Astrocyte of the cerebellum (primary cell): Measurements from ENCODE around the gene GAST.

Source experiments
- DNase-seq: peaks from one replicate; pipeline ENCODE4 v3.0.0-alpha.2; 2011; ENCODE audit warnings: low read depth
- H3K4me3 ChIP-seq: 2 replicates; pipeline ENCODE4 v1.5.1; 2011; ENCODE audit warnings: mild to moderate bottlenecking, low read depth, low read length, moderate library complexity
- in situ Hi-C: cut with HindIII; loops from 2 replicates; pipeline ENCODE4 v1.10.0; 2017; ENCODE audit warnings: low sequenced_read_pairs
- TF ChIP-seq, protein P1 (sequence below): IDR thresholded peaks from 2 replicates; pipeline ENCODE4 v1.5.1; 2012; ENCODE audit warnings: low read length, low read depth, moderate library complexity, mild to moderate bottlenecking; ENCODE audit errors: missing control alignments

GAST gene

GRCh38 chr17:41710472-41711090 lies 1.6 kb upstream of the GAST start:
- no peak overlapping the region for H3K4me3 ChIP-seq
- TF ChIP-seq, protein P1, sequence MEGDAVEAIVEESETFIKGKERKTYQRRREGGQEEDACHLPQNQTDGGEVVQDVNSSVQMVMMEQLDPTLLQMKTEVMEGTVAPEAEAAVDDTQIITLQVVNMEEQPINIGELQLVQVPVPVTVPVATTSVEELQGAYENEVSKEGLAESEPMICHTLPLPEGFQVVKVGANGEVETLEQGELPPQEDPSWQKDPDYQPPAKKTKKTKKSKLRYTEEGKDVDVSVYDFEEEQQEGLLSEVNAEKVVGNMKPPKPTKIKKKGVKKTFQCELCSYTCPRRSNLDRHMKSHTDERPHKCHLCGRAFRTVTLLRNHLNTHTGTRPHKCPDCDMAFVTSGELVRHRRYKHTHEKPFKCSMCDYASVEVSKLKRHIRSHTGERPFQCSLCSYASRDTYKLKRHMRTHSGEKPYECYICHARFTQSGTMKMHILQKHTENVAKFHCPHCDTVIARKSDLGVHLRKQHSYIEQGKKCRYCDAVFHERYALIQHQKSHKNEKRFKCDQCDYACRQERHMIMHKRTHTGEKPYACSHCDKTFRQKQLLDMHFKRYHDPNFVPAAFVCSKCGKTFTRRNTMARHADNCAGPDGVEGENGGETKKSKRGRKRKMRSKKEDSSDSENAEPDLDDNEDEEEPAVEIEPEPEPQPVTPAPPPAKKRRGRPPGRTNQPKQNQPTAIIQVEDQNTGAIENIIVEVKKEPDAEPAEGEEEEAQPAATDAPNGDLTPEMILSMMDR: no peak
- peak; percentile 37 for DNase-seq
- in situ Hi-C loops: no loop called here

DNA sequence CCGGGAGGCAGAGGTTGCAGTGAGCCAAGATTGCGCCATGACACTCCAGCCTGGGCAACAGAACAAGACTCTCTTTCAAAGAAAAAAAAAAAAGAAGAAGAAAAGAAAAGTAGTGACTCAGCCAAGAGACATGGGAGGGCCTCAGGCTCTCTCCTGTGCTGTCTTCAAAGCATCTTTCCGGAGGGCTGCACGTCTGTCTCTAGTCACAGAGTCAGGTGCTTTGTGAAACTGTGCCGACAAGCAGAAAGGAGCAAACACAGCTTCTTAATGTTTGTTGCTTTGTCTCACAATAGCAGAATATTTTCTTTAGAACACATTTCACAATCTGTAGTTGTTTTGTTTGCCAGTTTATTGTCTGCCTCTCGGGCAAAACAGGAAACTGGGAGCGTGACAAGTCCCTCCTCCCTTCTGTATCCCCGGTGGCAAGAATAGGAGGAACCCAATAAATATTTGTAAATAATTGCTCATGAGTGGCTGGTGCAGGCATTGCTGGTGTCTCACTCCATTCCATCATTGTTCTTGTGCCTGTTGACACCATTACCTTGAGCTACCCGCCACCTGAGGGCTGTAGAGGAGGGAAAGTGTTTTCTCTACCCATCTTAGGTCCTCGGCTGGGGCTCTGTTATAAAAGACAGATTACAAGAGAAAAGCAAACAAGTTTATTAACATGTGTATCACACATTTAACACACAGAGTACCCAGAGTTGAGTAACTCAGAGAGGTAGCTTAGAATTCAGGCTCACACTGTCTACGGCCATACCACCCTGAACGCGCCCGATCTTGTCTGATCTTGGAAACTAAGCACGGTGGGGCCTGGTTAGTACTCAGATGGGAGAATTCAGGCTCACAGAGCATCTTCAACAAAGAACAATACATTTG lies 5.5 kb downstream of the GAST start:
- in situ Hi-C loops: no loop called here
- DNase-seq: no peak
- H3K4me3 ChIP-seq: no peak overlapping the region
- TF ChIP-seq, protein P1: no peak

- in situ Hi-C loops: no loop called here
- no peak for DNase-seq
- TF ChIP-seq, protein P1: no peak
- H3K4me3 ChIP-seq: no peak overlapping the region
Observed at GRCh38 chr17:41718287-41718645, 6.1 kb downstream of the GAST start.

DNA sequence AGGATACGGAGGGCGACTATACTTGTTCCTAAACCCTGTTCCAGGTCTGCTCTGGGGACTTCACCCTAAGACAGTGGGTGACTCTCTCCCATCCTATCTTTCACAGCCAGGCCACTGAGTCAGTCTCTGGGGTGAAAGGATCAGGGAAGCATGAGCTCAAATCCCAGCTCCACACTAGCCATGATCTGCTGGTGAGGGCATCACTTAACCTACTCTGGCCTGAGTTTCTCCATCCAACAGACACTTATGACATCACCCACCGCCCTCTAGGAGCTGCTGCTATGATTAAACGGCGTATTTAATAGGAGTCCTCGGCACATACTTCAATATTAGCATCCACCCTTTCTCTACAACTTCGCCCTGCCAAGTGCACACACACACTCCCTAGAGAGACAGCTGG lies 10.1 kb downstream of the GAST start:
- in situ Hi-C loops: loop anchor here (10.0 kb wide), 1 partner anchor 83 kb away; no protein-coding TSS in a partner anchor
- no peak for DNase-seq
- TF ChIP-seq, protein P1: no peak
- no peak overlapping the region for H3K4me3 ChIP-seq

DNA sequence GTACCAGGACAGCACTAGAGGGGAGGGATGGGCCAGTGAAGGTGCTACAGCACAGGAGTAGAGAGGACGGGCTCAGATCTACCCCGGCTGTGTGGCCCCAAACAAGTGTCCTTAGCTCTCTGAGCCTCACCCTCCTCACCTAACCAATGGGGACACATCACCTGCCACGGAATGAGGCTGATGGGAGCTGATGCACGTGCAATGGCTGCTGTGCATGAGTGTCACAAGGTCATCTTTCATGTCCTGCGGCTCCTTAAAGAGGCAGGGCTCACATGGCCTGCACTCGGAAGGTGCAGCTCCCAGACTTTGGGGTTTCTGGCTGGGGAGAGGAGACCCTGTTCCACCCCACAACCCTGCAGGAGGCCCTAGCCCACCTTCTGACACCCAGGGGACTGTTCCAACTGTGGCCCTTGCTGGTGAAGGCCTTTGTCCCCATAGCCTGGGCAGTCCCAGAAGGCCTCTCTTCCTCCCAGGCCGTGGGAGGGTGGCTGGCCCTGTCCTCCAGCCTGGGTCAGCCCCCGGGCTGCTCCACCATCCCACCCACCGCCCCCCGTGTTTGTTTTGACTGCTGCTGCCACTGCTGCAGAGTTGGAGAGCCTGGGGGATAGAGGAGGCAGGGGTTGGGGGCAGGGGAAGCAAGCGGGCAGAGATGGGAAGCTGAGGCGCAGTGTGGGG lies 11.8 kb downstream of the GAST start:
- TF ChIP-seq, protein P1: no peak
- DNase-seq: no peak
- H3K4me3 ChIP-seq: no peak overlapping the region
- in situ Hi-C loops: loop anchor here (10.0 kb wide), 1 partner anchor 81 kb away; no protein-coding TSS in a partner anchor

- DNase-seq: no peak
- in situ Hi-C loops: loop anchor here (10.0 to 25.0 kb wide), 2 partner anchors 80 to 238 kb away; partner anchors contain the start of gene CNP
- H3K4me3 ChIP-seq: no peak overlapping the region
- TF ChIP-seq, protein P1: no peak
Observed at GRCh38 chr17:41724476-41725050, 12.4 kb downstream of the GAST start.
